AG04450 (cell line): ENCODE measurements around the gene POM121L2. TPM values are rescaled to one million over a fixed set of nuclear protein-coding genes. Genes with fewer than 3 reads are reported as not detected.

Source experiments
- CTCF ChIA-PET: fragments of 300-600, 350-600 bp; formaldehyde crosslinking; extraction: SDS; loops from one replicate; lab custom pipeline; 2022; ENCODE audit warnings: antibody characterized with exemption, inconsistent platforms; lab: Charles Lee
- POLR2A ChIA-PET: fragments of 350-600 bp; formaldehyde crosslinking; extraction: SDS; loops from one replicate; lab custom pipeline; 2021; ENCODE audit warnings: antibody characterized with exemption, inconsistent platforms; lab: Yijun Ruan, JAX
- DNase-seq: peaks from one replicate; pipeline ENCODE4 v3.0.0-alpha.2; 2011; ENCODE audit warnings: low read depth, low spot score
- H3K27ac ChIP-seq: one replicate; pipeline ENCODE4 v1.5.1; 2012; ENCODE audit warnings: low read depth, low read length, control low read depth
- H3K27me3 ChIP-seq: one replicate; pipeline ENCODE4 v1.6.0; 2012; ENCODE audit warnings: low read length; ENCODE audit not compliant: control insufficient read depth, insufficient read depth
- H3K4me3 ChIP-seq: 2 replicates; pipeline ENCODE4 v1.5.1; 2011; ENCODE audit warnings: mild to moderate bottlenecking, low read depth, low read length, control low read depth
- H3K9me3 ChIP-seq: 2 replicates; pipeline ENCODE4 v1.5.1; 2012; ENCODE audit warnings: low read length; ENCODE audit not compliant: control insufficient read depth, insufficient read depth
- polyA plus RNA-seq: library from polyadenylated mRNA; depleted of rRNA; stranded (reverse); fragments of >200 nt; gene quantifications from 2 replicates; pipeline ENCODE4 v1.2.3, GENCODE V29; 2011
- TF ChIP-seq, protein P1 (sequence below): IDR thresholded peaks from 2 replicates; pipeline ENCODE4 v1.5.1; 2011; ENCODE audit warnings: low read depth, low read length, control low read depth, inconsistent platforms

POM121L2 gene
- polyA plus RNA-seq, 1 experiment = not detected

DNA sequence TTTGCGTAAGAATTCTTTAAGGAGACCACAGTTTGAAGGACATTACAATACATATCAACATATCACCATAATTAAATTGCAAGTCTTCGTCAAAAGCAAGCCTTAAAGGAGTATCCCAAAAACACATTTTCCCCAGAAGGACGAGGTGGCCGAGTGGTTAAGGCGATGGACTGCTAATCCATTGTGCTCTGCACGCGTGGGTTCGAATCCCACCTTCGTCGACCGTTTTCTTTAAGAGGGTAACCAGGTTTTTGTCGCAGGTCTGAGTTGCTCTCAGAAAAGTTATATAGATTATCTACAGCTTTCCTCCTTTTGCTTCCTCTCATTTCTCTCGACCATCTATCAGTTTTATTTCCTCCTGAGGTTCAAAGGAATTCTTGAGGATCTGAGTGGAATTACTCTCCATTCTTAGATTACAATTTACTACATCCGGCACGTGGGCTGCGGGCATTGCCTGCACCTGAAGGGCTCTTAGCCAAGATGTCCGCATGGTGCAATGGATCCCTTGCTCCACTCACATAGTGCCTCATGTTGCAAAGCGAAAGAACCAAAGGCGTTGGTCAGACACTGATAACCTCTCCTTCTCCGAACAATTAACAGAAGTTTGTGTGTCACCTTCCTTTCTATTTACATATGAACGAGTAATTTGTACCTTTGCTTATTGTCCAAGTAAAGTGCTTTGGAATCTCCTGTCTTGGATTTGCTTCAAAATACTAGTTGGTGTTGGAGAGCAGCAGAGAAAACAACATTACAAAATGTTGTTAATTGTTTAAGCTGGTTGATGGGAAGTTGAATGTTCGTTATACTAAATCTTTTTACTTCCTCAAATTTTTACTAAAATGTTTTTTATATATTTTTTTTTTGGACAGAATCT is 14.0 kb downstream of the POM121L2 start:
- no peaks in the 10 kb centered on the region for H3K27me3 ChIP-seq
- TF ChIP-seq, protein P1, sequence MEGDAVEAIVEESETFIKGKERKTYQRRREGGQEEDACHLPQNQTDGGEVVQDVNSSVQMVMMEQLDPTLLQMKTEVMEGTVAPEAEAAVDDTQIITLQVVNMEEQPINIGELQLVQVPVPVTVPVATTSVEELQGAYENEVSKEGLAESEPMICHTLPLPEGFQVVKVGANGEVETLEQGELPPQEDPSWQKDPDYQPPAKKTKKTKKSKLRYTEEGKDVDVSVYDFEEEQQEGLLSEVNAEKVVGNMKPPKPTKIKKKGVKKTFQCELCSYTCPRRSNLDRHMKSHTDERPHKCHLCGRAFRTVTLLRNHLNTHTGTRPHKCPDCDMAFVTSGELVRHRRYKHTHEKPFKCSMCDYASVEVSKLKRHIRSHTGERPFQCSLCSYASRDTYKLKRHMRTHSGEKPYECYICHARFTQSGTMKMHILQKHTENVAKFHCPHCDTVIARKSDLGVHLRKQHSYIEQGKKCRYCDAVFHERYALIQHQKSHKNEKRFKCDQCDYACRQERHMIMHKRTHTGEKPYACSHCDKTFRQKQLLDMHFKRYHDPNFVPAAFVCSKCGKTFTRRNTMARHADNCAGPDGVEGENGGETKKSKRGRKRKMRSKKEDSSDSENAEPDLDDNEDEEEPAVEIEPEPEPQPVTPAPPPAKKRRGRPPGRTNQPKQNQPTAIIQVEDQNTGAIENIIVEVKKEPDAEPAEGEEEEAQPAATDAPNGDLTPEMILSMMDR = no peak
- peak overlapping the region; percentile 8; the same call in 1 of the 2 replicates for H3K4me3 ChIP-seq
- no peak overlapping the region for H3K27ac ChIP-seq
- ChIA-PET CTCF (no interaction called here), POLR2A (no interaction called here)
- no peaks in the 10 kb centered on the region for H3K9me3 ChIP-seq
- DNase-seq = no peak

DNA sequence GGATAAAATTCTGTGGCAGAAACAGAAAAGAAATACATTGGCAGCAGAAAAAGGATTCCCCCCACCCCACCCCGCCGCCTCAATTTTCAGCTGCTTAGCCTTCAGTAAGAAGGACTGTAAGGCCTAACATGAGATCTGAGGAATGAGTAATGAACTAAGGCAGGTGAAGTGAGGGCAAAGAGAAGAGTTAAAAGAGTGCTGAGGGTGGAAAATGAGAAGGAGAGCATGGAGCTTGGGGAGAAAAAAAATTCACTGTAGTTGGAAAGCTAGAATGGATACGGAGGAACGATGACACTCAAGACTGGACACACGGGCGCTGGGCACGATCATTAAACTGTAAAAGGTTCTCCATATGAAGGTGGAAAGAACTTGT is 14.6 kb downstream of the POM121L2 start:
- Histone ChIP-seq H3K27me3 (no peaks in the 10 kb centered on the region), H3K4me3 (peak overlapping the region; percentile 8; the same call in 1 of the 2 replicates), H3K27ac (no peak overlapping the region), H3K9me3 (no peaks in the 10 kb centered on the region)
- DNase-seq = no peak
- TF ChIP-seq, protein P1 = no peak
- ChIA-PET POLR2A (no interaction called here), CTCF (no interaction called here)

- DNase-seq = no peak
- Histone ChIP-seq H3K27ac (no peak overlapping the region), H3K4me3 (peak overlapping the region; percentile 60), H3K9me3 (no peaks in the 10 kb centered on the region), H3K27me3 (peaks cover 9% of the 10 kb centered on the region)
- CTCF ChIA-PET = interaction anchor here (1.3 kb wide), 1 partner anchor 456 kb away, joined by 6 read pairs; no protein-coding TSS in a partner anchor
- POLR2A ChIA-PET = no interaction called here
- TF ChIP-seq, protein P1 = no peak
Observed at GRCh38 chr6:27296106-27296783, 15.8 kb downstream of the POM121L2 start.

DNA sequence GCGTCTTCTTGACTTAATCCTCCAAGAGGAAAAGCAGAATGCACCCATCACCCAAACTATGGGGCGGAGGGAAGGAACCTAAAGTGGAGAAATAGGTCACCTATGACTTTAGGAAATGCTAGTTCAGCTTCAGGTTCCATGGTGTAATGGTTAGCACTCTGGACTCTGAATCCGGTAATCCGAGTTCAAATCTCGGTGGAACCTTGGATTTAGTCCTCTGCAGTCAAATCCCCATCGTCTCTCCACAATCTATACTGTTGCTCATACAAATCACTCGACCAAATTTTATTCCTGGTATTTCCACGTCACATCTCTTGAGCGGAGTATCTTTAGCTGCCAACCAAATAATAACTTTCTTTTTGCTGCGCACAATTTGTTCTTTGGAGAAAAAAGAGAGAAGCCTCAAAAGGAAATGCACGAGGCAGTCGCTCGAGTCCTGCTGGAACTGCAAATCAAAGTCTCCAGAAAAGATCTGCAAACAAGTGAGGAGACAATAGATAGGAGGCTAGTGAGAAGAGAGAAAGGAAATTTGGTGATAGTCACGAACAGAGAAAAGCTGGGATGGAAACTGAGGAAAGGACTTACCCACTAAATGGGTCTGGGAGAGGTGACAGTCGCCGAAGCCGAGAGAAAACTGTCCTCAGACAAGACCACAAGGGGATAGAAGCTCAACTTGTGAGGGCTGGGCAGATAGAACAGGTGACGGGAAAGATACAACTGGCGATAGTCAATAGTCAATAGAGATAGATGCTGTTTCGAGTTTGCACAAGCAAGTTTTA is 16.6 kb downstream of the POM121L2 start:
- Histone ChIP-seq H3K27ac (no peak overlapping the region), H3K9me3 (no peaks in the 10 kb centered on the region), H3K27me3 (peaks cover 17% of the 10 kb centered on the region), H3K4me3 (peak overlapping the region; percentile 60)
- ChIA-PET POLR2A (no interaction called here), CTCF (interaction anchor here (1.3 kb wide), 1 partner anchor 457 kb away, joined by 6 read pairs; no protein-coding TSS in a partner anchor)
- TF ChIP-seq, protein P1 = no peak
- peak; percentile 21 for DNase-seq
